ENCODE data around the gene NTM. TPM values are rescaled to one million over a fixed set of nuclear protein-coding genes. Genes with fewer than 3 reads are reported as not detected.
"Not testable (repeated sequence)": the region's sequence is repeated elsewhere in the genome, so short reads cannot be mapped to it uniquely, and the experiment has no call there.

NTM gene
- total RNA-seq, 1 donor from 2014 or later = not detected

DNA sequence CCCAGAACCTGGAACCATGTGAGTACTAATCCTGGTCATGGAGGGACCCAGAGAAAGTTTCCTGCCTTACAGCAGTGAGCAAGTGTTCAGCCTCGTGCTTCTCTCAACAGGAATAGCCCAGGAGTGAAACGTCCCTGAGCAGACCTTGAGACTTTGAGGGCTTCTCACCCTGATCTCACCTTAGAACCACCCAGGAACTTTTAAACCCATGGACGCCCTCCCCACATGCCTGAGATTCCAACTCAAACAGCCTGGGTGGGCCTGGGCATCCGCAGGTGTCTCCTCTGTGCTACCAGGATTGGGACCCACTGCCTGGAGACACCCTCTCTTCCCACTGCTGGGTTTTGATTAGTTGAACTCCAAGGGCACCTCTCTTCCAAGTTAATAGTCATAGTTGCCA, 297.2 kb downstream of the NTM start:
- no peak for DNase-seq (ENCODE audit: low read depth in 2 of 2)

DNA sequence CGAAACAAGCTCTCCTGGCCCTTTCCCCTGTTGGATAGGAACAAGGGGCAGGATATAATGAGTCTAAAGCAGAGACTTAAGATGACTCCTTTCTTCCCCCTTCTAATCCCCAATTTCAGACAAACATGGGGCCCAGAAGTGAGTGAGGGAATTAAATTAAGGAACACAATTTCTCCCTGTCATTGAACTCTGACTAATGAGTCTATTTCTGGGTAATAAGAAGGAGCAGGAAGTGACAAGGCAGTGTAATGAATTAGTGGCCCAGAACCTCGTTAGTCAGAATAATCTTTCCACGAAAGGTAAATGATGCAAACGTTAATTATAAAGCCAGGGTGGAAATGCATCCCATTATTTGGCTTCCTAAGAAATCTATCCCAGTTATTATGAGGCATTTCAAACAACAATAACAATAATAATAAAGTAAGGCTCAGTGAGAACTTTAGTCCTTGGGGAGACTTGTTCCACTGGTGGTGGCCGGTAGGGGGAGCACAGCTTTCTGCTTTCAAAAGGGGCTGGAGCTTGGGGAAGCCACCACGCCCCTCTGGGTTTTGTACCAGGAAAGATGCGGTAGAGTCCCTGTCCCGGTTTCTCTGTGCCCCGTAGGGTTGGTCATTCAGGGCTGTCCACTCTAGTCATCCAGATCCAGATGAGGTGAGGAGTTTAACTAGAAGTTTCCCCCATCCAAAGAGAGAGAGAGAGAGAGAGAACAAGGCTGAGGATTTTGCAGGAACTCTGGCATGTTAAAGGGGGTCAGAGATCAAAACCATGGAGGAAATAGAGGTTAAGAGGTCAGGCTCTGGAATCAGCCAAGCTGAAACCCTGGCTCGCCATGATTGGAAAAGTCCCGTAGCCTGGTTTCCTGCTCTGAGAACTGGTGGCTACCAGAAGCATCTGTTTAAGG, 298.3 kb downstream of the NTM start:
- peak; percentile 51 to 56 for DNase-seq (ENCODE audit: low read depth in 2 of 2)

DNA sequence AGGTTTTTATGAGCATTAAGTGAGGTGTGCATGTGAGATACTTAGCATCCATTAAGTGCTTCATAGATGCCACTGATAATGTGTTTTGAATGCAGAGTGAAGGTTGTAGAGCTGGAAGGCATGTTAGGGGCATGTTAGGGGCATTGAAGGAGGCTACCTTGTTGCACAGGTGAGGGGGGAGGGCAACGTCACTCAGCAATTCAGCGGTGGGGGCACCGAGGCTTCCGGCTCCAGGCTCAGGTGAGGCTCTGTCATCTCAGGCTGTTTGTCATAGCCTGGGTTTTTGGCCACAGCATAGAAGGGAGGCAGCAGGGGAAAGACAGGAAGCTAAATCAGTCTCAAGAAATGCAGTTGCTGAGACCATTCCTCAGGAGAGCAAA, 299.0 kb downstream of the NTM start:
- no peak for DNase-seq (ENCODE audit: low read depth in 2 of 2)

DNA sequence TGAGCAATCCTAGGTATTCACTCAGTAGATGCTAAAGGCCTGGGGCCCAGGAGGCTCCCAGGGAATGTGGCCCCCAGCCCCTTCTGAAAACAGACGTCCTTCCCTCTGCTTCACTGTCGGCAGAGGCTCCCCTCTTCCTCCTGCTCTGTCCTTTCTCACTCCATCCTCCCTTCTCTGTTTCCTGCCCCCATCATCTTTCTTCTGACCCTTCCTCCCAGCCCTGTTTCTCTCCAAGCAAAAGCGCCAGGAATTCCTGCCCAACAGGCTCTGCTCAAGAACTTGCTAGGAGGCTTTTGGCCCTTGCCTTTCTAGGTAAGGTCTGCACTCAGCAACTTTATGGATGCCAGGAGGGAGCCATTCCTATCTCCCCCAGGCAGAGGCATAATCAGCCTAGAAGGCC, 300.5 kb downstream of the NTM start:
- DNase-seq (ENCODE audit: low read depth in 2 of 2) = no peak

DNA sequence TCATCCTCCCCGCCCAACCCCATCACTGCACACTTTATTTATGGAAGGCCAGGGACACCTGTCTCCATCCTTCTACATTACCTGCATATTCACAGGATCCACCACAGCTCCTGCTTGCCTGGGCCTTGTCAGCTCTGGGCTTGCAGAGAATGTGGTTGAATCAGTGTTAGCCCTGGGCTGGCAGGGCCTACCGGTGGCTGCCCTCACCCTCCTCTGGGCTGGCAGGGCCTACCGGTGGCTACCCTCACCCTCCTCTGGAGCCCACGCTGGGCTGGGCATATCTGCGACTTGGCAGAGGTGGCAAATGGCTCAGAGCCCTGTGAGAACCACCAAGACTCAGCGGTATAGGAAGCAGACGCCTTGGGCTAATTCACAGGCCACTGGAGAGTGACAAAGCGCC, 300.9 kb downstream of the NTM start:
- DNase-seq (ENCODE audit: low read depth in 2 of 2) = no peak

DNA sequence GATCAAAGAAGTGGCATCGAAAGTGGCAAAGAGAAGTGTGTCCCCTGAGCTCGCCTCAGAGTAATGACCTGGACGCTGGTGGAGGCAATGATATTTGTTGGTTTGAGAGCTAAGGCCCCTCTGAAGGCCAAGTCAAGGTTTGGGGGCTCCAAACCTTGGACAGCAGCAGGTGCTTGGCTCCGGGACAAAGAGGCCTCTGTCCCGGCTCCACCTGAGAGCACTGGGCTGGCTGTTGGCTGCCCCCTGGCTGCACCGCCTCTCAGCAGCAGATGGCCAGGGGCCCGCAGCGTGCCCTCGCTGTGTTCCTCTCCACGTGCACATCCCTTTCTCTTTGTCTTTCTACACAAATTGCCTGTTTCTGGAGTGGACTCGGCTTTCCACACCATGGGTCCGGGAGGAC, 301.3 kb downstream of the NTM start:
- no peak for DNase-seq (ENCODE audit: low read depth in 2 of 2)

DNA sequence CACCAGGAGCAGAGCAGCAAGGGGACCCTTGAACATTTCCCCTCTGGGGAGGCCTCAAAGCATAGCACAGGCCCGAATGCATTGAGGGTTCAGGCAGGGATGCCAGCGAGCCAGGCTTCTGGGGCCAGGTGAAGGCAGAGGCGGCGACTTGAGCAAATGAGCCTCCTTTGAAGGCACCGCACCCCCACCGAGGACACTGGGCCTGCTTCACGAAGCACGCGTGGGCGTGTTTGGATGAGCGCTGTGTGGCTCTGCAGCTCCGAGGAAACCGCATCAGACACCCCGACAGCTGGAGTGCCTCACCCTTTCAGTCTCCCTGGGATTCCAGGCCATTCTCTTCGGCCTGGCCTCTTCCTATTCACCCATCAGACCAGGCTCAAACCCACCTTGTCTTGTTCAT, 301.8 kb downstream of the NTM start:
- DNase-seq (ENCODE audit: low read depth in 2 of 2) = no peak

DNA sequence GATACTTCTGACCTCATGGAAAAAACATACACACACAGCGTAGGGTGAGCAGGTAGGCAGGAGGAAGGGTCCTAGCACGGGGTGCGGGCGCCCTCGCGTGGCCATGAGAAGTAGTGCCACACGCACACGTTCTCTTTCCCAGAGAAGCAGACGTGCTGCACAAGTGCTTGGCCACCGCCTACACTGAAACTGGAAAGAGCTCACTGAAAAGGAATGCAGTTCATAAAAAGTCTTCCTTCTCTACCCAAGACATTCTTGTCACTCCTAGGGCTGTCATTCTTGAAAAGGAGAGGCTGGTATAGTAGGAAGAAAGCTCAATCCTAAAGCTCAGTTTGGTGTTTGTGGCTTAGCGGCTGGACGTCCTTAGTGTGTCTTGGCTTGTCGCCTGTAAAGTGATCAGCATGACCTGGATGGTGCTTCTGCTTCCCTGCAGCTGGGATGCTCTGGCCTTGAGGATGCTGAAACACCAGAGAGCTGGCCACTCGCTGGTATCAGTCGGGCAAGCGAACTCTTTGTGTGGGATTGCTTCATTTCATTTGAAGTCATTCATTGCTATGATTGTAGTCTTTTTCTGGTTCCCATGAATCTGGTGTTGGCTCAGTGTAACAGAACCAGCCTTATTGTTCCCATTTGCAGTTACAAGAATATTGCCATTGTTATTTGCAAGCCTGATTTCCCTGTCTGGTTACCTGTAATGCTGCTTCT, 303.8 kb downstream of the NTM start:
- peak; percentile 60 to 71 for DNase-seq (ENCODE audit: low read depth in 2 of 2)

DNA sequence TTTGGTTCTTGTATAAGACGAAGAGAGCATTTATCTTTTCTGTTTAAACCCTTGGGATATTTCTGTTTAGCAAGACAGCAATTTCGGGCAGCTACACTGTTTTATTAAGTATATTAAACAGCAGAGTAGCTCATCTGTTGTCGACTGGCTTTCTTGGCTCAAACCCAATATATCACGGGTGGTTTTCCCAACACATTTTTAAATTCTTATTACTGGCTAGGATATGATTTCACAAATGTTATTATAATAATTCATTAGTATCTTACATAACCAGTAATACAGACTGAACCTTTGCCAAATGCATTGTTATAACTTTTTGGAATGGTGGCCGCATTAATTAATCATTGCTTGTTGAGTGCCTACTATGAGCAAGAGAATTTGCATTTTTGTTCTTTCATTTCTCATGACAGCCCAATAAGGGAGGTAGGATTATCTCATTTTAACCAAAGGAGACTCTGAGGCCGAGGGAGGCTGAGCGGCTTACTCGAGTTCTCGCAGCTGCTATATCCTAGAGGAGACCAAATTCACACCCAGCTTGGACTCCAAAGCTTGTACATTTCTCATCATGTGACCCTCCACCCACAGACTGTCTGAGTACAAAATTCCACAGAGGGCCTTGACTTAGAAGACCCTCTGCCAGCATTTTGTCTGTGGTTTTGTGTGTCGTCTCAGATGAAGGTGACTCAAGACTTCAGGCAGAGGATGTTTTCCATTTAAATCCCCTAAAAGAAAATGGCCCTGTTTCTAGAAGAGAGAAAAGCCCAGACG, 304.9 kb downstream of the NTM start:
- DNase-seq (ENCODE audit: low read depth in 2 of 2) = no peak

DNA sequence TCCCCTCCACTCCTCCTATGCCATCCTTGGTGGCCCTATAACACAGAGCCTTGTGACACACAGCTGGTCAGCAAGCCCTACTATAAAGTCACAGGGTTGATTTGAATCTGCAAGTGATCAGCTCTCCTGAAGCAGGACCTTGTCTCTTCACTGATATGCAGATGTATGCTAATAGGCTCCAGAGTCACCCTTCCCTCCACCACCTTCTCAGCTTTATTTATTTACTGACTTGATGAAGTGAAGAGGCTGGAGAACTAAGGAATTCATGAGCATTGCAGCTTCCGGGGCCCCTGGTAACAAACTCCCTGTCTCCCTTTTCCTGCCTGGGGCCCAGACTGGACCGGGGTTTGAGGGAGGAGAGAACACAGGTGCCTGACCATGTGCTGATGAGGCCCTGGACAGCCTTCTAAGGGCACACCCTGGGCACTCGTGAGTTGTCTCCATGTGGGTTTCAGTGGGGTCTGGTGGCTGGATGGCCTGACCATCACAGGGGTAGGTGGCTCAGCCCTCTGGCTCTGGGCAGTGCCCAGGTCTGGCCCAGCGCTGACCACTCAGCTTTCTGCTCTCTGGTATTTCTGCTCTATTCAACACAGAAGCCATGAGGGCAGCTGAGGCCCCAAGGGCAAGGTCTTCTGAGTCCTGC, 307.5 kb downstream of the NTM start:
- no peak for DNase-seq (ENCODE audit: low read depth in 2 of 2)

DNA sequence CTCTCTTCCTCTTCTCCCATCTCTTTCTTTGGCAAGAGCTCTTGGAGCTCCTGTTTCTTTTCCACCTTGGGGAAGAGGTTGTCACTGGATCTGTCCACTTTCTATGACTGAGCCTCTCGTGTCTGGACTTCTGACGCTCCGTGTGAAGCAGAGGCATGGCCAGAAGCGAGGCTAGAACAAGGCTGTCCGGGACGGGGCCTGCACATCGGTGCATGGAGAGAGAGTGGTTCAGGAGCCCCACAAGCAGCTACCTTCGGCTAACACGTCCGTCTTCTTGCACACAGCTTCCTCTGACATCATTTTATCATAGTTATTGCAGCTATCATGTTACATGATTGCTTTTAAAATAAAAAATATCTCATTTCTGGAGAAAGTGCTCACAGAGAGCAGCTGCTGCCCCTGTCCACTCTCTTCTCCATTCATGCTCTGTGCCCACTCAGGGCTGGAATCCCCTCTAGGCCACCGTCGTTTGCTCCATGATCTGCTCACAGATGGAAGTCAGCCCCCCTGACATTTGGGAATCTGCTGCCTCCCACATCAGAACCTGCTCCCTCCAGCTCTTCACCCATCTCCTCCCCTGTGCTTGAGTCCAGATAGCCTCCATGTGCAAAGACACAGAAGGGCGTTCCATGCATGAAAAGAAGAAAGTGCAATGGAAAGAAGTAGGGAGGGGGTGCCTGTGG, 308.4 kb downstream of the NTM start:
- no peak for DNase-seq (ENCODE audit: low read depth in 2 of 2)

DNA sequence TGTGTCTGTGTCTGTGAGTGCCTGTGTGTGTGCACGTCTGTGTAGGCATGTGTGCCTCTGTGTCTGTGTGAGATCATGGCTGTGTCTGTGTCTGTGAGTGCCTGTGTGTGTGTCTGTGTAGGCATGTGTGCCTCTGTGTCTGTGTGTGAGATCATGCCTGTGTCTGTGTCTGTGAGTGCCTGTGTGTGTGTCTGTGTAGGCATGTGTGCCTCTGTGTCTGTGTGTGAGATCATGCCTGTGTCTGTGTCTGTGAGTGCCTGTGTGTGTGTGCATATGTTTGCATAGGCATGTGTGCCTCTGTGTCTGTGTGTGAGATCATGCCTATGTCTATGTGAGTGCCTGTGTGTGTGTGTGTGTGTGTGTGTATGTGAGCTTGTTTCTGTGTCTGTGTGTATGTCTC, 310.0 kb downstream of the NTM start:
- DNase-seq (ENCODE audit: low read depth in 2 of 2) = not testable (repeated sequence)

DNA sequence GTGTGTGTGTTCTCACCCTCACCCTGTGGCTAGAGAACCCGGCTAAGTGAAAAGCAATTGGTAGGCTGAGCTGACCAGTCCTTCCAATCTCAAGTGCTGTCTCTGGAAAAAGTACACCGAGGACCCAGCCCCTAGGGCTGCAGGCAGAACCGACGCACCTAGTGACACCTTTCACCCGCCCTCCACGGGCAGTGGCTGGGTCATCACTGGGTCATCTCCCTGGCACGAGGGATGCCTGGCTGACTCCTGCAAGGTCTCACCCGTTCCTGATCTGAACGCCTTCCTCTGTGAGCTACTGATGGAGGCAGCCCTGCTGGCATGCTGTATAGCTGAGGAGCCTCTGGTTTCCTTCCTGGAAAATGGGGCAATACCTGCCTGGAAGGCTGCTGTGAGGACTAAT, 311.5 kb downstream of the NTM start:
- DNase-seq (ENCODE audit: low read depth in 2 of 2) = no peak

DNA sequence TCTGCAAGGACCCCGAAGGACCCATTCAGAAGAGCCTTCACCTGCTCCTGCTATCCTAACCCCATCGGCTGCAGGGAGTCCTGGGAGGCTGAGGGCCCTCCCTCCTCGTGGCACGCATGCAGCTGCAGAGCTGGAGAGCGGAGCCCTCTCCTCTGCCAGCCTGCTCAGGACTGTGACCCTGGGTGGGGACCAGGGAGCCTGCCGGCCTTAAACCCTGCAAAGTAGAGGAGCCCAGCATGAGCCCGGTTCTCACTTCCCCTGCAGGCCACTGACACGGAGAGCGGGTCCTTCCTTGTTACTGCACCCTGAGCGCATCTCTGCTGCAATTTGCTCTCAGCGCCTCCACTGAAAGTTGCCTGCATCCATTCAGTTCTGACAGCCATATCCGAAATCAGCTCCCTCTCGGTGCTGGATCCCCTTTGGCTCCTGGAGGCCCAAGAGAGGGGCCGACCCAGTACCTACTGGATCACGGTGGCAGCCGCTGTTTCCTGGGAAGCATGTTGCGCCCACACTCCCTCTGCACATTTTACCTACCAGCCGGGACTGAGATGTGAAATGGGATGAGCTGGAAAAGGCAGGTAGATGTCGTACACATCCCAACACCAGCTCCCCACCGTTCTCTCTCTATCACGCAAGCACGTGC, 312.1 kb downstream of the NTM start:
- no peak for DNase-seq (ENCODE audit: low read depth in 2 of 2)

DNA sequence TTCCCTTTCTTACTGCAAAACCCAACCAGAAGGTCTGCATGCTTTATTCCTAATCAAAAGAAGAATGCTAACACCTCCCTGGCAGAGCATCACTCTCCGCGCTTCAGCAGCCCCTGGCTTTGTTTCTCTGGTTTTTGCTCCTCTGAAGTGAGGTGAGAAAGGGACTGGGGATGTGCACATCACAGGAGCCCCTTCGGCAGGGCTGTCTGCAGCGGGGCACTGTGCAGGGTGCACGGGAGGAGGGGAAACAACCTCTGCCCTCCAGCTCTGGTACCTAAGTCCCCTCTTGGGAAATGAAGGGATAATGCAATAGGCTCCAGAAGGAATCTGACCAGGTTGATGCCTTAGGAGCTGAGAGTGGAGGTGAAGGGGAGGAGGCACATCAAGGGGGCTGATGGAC, 312.7 kb downstream of the NTM start:
- no peak for DNase-seq (ENCODE audit: low read depth in 2 of 2)

DNA sequence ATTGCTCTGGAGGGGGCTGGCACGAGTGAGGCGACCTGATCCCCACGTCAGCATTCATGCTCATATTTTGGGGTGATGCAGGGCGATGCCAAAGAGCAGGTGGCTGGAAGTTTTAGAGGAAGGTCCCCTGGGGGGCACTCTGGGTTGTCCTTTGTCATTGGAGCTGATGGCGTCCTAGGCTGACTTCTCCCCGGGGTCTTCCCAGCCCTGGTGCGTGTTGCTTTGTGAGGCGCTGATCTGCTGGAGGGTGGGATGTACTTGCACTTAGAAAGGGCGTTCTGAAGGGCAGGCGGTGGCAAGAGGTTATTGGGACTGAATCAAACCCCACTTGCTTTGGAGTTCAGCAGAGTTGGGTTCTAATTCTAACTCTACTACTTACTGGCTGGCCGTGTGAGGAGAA, 313.3 kb downstream of the NTM start:
- no peak for DNase-seq (ENCODE audit: low read depth in 2 of 2)

DNA sequence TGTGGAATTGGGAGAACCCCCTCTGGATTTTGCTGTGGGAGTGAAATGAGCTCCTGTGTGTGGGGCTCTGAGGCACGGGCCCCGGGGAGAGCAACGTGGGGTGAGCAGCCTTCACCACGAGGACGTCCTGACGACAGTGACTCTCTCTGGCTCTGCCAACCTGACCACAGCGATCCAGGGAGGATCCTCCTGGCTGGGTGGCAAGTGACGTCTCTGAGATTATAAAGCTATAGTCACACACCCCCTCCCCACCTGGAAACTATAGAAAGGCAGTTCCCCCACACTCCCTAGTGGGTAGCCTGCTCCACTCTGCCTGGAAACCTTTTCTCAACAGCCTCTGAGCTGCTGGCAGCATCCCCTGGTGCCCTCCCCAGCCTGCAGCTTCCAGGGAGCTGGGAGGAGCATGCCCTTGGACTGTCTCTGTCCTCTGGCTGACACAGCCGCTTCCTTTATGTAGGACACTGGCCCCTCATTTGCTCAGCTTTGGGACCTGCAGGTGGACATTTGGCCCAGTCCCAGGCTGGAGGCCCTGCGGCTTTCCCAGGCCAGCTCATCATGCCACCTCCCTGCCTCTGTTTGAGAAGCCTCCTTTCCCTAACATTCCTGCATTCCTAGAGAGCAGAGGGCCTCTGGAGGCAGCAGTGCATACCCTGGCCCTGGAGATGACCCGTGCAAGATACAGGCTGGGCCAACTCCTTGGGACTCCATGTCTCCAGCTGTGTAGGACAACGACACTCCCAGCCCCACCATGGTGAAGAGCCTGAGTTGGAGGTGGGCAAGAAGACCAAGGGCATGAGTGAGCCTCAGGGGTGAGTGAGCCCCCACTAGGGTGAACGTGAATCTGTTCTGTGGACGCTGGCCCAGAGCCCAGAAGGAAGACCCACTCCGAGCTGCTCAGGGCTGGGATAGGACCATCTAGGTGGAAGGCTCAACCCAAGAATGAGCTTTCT, 314.0 kb downstream of the NTM start:
- DNase-seq (ENCODE audit: low read depth in 2 of 2) = no peak

DNA sequence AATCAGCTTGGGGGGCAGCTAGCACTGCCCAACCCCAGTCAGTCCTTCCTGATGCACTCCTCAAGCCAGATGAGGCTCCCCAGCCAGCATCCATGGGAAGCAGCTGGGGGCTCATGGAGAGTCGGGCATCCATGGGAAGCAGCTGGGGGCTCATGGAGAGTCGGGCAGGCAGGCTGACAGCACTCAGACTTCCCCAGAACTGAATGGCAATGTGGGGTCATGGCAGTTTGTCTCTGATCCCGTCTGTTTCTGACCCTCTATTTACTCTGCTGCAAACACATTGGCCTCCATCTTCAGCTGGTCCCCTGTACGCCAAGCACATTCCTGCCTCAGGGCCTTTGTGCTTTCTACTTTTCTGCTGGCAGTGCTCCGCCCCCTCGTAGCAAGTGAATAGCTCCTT, 314.8 kb downstream of the NTM start:
- no peak for DNase-seq (ENCODE audit: low read depth in 2 of 2)

DNA sequence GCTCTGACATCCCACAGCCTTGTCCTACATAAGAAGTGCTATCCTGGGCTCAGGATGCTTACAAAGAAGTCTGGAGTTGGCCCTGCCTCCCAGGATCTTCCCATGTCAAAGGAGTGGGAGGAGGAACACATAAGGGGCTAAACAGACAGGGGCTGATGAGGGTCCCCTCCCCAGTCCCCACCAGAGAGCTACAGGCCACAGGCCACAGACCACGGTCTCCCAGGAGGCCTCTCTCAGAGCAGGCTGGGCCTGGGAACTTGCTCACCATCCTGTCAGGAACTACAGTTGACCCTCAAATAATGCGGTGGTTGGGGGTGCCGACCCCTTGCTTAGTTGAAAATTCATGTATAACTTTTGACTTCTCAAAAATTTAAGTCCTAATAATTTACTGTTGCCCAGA, 315.5 kb downstream of the NTM start:
- no peak for DNase-seq (ENCODE audit: low read depth in 2 of 2)

DNA sequence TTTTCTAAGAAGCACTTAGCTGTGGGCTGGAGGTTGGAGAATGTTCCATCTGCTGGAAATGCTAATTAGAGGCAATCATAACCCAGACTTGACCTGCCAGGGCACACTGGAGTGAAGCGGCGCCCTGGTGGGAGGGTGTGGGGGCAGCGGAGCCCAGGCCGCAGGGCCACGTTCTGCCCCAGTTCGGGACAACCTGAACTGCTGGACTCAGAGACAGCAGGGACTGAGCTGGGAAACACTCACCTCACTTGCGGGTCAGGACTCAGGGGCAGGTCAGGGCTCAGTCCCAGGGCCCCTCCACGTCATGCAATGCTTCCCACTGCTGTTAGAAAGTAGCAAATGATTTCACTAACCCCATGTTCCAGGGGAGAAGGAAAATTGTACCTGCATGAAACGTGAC, 316.4 kb downstream of the NTM start:
- DNase-seq (ENCODE audit: low read depth in 2 of 2) = no peak

All from lung microvascular endothelial cell (primary cell).